ENCODE results near the gene MORN1. TPM values are rescaled to one million over a fixed set of nuclear protein-coding genes. Genes with fewer than 3 reads are reported as not detected.

The MORN1 gene
- total RNA-seq, 1 donor from 2014 or later: 18.4 TPM

GRCh38 chr1:2303781-2304180 is 87.6 kb downstream of the MORN1 start:
- TF ChIP-seq CTCF (IDR thresholded peaks at IDR 0.05): no peak
- Histone ChIP-seq H3K4me1 (peaks cover 28 to 32% of the 10 kb centered on the region in 2 donors), H3K9me3 (no peaks in the 10 kb centered on the region), H3K4me3 (no peak overlapping the region), H3K36me3 (peaks cover 57 to 60% of the 10 kb centered on the region in 2 donors), H3K27ac (no peak overlapping the region), H3K27me3 (no peaks in the 10 kb centered on the region)
- DNase-seq (ENCODE audit: low spot score in 2 of 2): no peak
- intact Hi-C loops (cut with DNase I): no loop called here

GRCh38 chr1:2303016-2303775 is 88.2 kb downstream of the MORN1 start:
- Histone ChIP-seq H3K4me3 (no peak overlapping the region), H3K27ac (peak overlapping the region in 1 of 2 donors; percentile 74)
- intact Hi-C loops (cut with DNase I): no loop called here

GRCh38 chr1:2302292-2302925 is 88.9 kb downstream of the MORN1 start:
- H3K4me3 ChIP-seq: no peak overlapping the region
- peaks cover 30 to 37% of the 10 kb centered on the region in 2 donors for H3K4me1 ChIP-seq
- no peak for TF ChIP-seq CTCF (IDR thresholded peaks at IDR 0.05)
- no peak for DNase-seq (ENCODE audit: low spot score in 2 of 2)
- H3K27ac ChIP-seq: peak overlapping the region; percentile 74 to 88
- H3K36me3 ChIP-seq: peaks cover 45 to 46% of the 10 kb centered on the region in 2 donors
- intact Hi-C loops (cut with DNase I): no loop called here
- no peaks in the 10 kb centered on the region for H3K9me3 ChIP-seq
- no peaks in the 10 kb centered on the region for H3K27me3 ChIP-seq

More at GRCh38 chr1:2303016-2303775, 88.2 kb downstream of the MORN1 start:
- H3K36me3 ChIP-seq: peaks cover 51 to 54% of the 10 kb centered on the region in 2 donors
- no peak for DNase-seq (ENCODE audit: low spot score in 2 of 2)
- H3K9me3 ChIP-seq: no peaks in the 10 kb centered on the region
- no peaks in the 10 kb centered on the region for H3K27me3 ChIP-seq
- no peak for TF ChIP-seq CTCF (IDR thresholded peaks at IDR 0.05)
- peaks cover 30 to 37% of the 10 kb centered on the region in 2 donors for H3K4me1 ChIP-seq

- no peak for TF ChIP-seq CTCF (IDR thresholded peaks at IDR 0.05)
- H3K27me3 ChIP-seq: no peaks in the 10 kb centered on the region
- no peak for DNase-seq (ENCODE audit: low spot score in 2 of 2)
- H3K36me3 ChIP-seq: peaks cover 38 to 40% of the 10 kb centered on the region in 2 donors
- H3K27ac ChIP-seq: peak overlapping the region; percentile 74 to 88
- H3K4me3 ChIP-seq: peak overlapping the region in 1 of 2 donors; percentile 46
- H3K4me1 ChIP-seq: peaks cover 30 to 37% of the 10 kb centered on the region in 2 donors
- no peaks in the 10 kb centered on the region for H3K9me3 ChIP-seq
- intact Hi-C loops (cut with DNase I): no loop called here
Observed at GRCh38 chr1:2301607-2302291, 89.6 kb downstream of the MORN1 start.

- Histone ChIP-seq H3K27ac (peak overlapping the region; percentile 74 to 88), H3K4me3 (peak overlapping the region; percentile 33 to 46), H3K36me3 (peaks cover 31 to 32% of the 10 kb centered on the region in 2 donors), H3K9me3 (no peaks in the 10 kb centered on the region), H3K27me3 (no peaks in the 10 kb centered on the region), H3K4me1 (peaks cover 30 to 38% of the 10 kb centered on the region in 2 donors)
- peak; percentile 86 to 94 for DNase-seq (ENCODE audit: low spot score in 2 of 2)
- no peak for TF ChIP-seq CTCF (IDR thresholded peaks at IDR 0.05)
- intact Hi-C loops (cut with DNase I): no loop called here
Observed at GRCh38 chr1:2300851-2301606, 90.3 kb downstream of the MORN1 start.
